Hematopoietic multipotent progenitor cell treated with erythropoietin and hydrocortisone succinate and interleukin-3 and kit ligand, for 6 days (in vitro differentiated cells): ENCODE results near the gene MICAL3.

Source experiments
- DNase-seq: peaks from one replicate; pipeline ENCODE4 v3.0.0-alpha.2; 2015

Gene MICAL3

DNA sequence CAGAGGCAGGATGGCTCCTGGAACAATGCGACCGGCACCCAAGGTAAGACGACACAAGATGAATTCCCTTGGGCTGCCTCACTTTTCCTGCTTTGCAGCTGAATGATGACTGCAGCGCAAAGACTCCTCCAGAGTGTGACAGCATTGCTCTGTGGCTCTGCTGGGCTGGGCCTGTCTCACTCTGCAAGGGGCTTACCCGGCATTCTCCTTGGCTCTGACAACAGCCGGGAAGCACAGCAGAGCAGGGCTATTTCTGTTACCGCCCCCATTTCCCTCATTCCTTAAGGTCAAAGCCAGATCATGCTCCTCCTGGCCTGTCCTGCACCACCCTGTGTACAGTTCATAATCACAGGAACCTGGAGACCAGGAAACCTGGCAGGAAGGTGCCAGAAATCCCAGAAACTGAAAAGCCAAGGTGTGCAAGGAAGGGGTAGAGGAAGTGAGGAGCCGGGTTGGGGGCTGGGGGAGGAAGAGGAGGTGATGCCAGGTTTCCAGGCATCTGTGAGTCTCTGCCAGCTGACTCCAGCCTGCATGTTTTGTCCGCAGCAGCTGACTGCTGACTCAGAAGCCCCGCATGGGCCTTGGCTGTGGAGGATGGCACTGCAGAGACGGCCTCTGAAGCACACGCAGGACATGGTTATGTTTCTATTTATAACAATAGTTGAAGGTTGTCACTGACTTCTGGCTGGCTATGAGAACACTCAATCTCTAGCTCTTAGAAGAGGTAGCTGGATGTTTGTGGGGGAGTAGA is 113.6 kb downstream of the MICAL3 start:
- peak; percentile 41 for DNase-seq

DNA sequence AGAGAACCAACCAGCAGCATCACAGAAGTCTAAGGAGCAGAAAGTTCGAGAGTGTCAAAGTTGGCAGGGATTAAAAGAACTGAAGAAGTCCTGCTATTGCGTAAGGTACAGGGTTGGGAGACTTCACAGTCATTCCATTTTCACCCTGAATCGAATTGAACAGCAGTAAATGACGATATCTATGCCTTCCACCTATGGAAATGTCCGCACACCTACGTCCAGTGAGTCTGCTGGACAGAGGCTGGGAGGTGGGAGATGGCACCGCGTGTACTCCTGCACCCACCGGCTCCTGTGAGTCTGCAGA is 116.7 kb downstream of the MICAL3 start:
- no peak for DNase-seq

DNA sequence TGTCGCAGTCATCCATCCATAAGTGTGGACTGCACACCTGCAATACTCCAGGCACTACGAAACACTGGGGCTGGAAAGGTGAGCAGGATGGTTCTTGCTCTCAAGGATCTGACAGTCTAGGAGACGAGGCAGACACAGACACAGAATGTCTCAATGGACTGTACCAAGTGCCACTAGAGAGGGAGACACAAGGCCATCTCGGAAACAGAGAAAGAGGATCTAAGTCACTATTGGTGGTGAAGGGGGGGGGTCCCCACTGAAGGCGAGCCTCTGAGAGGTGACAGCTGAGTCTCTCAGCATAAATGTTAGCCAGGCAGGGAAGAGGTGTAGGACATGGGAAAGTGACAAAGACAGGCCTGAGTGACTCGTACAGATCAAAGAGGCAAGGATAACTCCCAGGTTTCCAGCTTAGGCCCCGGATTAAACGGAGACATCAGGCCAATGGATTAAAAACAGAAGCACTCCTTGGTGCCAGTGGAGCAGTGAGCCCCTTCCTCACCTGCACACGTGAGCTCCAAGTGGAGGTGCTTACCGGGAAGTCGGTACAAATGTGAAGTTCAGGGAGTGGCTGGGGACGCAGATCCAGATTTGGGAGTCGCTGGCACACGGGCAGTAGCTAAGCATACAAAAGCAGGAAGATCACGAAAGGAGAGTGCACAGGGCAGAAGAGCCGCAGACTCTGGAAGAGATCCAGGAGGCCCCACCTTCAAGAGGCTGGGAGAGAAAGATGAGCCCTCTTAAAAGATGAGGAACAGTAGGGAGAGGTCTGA is 117.2 kb downstream of the MICAL3 start:
- no peak for DNase-seq

DNA sequence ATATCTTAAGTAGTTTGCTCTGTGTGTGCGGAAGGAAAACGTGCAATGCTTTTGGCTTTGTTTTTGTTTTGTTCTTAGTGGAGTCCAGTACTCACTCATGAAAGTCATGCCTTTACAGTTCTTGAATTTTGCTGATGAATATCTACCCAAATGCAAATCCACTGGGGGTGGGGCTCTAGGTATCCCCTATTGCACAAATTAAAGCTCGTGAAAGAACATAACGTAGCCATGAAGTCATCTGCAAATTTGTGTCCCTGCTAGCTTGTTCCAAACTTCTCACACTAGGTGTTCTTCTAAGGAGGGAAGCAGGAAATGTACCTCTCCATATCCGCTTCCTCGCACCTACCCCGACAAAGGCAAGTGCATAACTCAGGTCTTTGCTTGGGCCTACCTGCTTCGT is 118.9 kb downstream of the MICAL3 start:
- no peak for DNase-seq

DNA sequence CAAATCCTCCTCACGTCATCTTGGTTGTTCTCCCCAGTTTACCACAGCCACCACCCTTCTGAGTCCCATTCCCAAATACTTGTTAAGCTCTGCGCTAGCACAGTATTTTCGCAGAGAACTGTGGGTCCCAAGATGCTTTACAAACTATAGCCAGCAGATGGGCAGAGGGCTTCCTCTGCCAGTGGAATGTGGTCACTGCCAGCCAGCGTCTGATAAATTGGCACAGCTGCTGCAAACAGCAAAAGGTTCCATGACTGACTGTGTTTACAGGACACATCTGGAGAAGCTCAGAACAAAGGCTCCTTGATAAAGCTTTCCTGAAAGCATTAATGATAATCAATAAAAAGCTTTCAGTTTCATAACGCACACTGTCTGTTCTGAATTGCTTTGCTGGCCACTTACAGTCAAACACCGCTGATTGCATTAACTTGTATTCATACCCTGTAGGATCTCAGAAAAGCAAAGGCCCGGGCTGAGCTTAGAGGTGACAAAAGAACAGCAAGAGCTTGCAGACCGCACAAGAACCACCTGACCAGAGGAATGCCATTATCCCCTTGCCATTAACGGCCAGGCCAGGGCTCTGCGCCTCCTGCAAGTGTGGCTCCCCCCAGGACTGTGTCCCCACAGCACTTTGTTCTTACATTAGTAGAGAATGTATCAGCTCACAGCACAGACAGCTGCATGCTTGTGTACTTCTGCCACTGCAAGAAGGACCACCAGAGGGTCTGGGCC is 120.6 kb downstream of the MICAL3 start:
- DNase-seq, result no peak

DNA sequence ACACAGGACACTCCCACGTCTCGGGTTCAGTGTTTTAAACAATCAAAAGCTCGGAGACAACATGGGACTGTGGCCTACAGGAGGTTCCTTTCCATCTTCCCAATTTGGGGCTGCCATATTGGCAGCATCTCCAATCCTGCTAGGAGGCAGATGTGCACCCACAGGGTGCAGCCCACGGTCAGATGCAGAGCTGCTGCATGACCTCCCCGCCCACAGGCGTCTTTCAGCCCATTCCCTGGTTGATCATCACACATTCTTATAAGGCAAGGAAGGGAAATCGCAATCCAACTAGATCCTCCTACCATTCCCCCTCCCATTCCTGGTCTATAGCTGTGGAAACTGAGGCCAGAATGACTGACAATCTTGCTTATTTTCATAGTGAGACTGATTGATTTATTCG is 121.4 kb downstream of the MICAL3 start:
- DNase-seq, result no peak

DNA sequence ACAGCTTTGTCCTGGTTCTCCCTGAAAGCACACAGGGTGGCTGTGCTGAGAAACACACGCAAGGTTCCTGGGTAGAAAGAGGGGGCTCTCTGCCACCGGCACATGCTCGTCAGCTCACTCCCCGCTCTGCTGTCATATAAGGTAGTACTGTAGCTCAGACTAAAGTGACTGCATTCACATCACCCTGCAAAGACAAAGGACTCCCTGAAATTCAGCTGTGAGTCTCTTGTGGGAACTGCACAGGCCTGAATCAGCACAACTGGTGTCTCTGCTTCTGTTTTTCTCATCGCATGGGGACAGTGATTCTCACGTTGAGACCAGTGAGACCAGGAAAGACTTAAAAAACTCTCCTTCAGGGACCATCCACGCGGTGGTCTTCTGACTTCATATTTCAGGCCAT is 126.0 kb downstream of the MICAL3 start:
- DNase-seq, result no peak

DNA sequence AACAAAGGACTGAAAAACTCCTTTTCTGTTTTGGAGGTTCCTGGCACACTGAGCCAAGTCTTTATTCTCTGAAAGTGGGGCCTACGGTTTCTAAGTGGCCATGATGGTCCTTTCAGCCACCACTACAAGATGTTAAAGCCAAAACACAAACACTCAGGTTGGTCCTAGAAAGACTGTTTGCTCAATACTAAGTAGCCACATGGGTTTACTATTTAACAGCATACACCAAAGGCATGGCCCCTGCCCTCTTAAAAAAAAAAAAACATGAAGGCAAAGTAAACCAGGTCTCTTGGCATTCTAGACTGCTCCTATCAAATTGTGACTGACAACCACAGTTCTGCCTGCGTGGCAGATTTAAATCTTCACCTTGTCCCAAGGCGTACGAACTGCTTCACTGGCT is 126.5 kb downstream of the MICAL3 start:
- DNase-seq, result no peak

DNA sequence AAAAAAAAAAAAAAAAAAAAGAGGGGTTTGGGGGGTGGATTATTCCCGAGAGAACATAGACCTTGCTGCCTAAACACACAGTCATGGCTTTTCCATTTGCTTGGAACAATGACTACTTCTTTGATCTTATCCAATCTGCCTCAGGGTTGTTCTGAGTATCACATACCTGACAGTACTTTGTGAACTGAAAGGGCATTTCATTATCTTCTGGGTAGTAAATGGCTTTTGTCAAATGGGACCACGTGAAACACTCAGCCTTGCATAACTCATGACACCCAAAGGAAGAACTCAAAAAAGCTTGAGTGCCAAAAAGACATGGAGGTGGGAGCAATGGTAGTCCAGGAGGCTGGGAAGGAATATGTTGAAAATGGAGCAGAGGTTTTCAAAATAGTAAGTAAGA is 126.9 kb downstream of the MICAL3 start:
- DNase-seq, result no peak

DNA sequence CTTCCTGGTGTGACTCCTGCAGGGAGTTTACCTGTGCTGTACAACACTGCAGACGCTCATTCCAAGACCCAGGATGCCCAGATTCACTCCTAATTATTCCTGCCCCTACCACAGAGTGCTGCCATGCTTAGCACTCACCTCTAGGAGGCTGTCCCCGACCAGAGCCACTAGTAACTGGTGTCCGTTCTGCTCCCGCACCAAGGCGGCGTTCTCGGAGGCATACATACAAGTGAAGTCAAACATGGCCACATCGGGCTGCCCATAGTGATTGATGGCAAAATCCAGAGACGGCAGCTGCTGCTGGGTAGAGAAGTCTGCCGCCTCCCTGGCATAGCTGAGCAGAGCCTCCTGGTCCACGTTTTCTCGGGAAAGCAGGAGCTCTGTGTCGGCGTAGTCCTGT is 127.8 kb downstream of the MICAL3 start:
- peak; percentile 32 for DNase-seq

DNA sequence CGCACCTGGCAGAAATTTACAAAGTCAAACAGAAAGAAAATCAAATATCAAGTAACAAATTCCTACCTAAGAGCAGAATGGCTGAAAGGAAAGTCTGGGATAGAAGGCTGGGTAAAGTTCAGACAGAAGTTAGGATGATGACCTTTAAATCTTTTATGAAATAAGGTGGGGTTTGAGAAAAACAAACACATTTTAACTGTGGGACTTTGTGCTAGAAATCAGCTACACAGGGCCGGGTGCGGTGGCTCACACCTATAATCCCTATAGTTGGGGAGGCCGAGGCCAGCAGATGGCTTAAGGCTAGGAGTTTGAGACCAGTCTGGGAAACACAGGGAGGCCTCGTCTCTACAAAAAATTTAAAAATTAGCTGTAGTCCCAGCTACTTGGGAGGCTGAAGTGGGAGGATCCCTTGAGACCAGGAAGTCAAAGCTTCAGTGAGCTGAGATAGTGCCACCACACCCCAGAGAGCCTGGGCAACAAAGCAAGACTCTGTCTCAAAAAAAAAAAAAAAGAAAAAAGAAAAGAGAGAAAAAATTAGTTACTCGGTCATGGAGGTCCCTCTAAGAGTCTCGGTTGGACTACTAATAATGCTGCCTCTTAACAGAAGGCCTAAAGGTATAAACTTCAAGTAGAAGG is 130.3 kb downstream of the MICAL3 start:
- DNase-seq, result peak; percentile 45

DNA sequence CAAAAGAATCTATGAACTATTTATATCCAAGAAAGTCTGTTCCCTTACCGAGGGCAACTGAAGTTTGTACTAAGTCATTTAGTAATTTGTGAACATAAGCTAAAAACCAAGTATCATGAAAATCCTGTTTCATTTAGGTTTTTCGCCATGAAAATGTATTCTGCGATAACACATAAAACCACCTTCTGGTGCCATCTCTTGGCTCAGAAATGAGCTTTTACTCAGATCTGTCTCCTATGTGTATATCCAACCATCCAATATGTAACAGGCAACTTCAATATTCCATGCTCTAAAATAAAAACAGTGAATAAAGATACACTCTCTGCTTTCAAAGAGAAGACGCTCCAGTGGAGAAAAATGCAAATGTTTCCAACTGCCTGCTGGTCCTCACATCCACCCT is 132.0 kb downstream of the MICAL3 start:
- DNase-seq, result no peak

DNA sequence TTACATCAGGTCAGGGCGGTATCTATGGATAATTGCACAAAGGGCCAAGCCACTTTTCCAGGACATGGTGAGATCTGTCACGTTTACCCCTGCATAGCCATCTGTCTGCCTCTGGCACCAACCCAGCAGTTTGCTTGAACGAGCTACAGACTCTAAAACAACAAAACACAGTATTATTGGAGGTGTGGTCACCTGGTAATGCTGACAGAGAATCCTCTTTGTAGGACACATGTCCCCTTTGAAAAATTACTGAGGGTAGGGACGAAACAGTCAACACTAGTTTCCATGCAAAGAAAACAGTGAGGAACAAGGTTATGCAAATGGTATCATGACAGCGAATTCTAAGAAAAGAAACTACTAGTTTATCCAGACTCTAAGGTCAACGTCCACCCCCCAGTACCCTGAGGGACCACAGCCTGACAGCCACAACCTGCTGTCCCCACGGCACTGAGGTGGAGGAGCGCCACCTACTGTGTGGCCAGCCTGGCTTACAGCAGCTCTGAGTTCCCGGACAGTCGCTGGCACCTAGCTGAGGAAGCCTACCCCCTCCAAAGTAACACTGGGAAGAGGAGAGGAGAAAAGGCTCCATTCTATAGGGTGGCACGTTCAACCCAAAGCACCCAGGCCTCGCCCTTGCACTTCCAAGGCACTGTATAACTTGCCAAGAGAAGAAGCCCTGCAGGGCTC is 132.7 kb downstream of the MICAL3 start:
- peak; percentile 27 for DNase-seq

DNA sequence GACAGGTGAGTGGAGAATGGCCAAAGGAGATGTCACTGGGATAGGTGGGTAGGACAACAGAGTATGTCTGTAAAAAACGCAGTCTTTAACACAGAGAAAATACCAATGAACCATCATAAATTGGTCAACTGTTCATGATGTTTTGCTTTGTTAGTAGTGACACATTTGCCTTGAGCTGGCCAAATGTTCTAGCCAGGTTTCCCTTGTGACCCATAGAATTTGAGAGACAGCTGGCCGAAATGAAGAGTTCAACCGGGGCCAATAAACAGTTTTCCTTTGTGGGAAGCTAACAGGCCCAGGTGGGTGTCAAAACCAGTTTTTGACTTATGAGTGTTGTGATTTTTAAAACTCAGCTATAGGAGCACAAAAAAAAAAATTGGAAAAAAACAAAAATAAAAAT is 133.5 kb downstream of the MICAL3 start:
- no peak for DNase-seq

DNA sequence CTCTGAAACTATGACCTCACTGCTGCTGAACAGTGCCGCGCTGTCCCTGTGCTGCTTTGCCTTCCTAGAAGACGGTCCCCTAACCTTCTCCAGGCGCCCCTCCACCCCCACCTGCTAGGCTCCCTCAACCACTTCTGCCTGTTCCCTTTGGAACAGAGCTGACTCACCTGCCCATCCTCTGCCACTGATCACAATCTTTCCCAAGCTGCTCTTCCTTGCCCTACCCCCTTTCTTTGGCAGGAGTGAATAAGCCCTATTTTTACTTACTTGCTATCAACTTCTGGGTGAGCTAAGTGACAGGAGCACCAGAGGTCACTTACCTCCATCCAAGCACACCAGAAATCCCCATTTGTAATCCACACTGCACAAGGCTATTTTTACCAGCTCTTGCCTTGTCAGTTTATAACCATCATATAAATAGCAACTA is 134.1 kb downstream of the MICAL3 start:
- no peak for DNase-seq

DNA sequence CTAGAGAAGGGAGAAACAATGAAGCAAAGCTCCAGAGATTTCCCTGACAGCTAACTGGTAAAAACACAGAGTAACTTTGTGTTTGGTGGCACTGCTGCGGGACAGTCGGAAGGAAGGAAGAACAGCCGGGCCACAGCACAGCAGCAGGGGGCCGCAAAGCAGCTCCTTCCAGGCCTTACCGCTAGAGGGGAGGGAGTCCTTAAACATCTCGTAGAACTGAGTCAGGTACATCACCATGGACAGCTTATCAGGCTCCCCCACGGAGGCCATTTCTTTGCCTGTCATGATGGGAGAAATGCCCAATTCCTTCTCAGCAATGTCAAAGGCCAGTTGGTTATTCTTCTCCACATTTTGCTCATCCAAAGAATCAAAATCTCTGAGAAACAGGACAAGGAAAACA is 135.5 kb downstream of the MICAL3 start:
- peak; percentile 49 for DNase-seq

DNA sequence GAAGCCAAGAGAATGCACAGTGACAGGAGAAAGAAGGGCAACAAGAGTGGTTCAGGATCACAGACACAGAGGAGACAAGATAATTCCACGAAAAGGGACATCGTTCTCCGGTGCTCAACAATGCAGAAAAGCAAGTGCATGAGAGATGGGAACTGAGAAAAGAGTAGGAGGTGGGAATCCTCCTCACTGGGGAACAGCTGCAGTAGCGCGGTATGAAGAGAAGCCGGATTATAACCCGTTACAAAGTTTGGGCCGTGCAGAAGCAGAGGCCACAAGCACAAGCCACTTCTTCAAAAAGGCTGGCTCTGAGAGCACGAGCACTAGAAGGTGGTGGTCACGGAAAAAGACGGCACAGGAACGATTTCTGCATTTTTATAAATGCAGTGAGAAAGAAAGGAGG is 135.9 kb downstream of the MICAL3 start:
- DNase-seq, result no peak

DNA sequence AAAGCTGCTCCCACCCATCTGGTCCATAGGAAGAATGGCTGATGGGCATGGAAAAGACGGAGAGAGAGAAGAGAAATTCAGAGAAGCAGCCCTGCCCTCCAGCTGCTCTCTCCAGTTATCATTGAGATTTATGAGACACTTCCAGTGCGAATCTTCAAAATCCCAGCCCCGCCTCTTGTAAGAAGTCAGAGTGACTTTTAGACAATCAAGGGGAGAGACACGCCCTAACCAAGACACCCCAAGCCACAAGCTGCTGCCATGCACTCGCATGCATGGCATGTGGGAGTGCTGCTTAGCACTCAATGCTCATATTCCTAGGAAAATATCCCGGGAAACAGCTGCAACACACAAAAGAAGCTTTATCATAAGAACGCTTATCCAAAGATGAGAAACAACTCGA is 139.5 kb downstream of the MICAL3 start:
- no peak for DNase-seq

DNA sequence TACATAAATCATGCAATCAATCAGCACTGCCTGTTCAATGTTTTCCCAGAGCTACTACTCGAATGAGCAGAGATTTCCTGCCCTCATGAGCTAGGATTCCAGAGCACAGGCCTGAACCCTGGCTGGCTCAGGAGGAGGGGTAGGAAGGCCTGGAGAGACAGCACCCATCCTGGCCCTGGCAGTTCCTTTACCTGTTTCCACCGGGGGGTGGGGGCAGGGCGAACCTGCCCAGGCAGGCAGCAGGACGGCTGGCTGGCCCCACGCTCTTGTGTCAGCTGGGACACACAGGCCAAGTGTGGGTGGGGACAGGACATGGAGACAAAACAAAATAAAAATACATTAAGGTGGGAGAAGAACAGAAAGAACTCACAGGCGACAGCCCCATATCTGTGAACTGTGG is 140.3 kb downstream of the MICAL3 start:
- no peak for DNase-seq

DNA sequence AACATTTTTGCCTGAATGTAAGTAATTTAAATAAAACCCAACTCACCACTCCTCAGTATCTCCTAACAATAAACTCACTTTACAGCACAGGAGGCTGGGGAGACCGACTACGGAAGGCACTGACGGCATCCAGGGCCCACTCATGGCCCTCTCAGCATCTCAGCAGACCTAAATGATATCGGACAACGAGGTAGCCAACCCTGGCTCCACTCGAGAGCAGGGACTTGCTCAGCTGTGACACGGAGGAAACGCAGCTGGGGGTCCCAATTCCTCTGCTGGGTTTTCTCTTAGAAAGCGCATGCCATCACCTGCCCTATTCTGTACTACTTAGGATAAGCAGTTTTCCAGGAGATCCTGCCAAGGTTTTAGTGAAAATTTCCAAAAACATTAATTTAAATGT is 141.0 kb downstream of the MICAL3 start:
- no peak for DNase-seq

DNA sequence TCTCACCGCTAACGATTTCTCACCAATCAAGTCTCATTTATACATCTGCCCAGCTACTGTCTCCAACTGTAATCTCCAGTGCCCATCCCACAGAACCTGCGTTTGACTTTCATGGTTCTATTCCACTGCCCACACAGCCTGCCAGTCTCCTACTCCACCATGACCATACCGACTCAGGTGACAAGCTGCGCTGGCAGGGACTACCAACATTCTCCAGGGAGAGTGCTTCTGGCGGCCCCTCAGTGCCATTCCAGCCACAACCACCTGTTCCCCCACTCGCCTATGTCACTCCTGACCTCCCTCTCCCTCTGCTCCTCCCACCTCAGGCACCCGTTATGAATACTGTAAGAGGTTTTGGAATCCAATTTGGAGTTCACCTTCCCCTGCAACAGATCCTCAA is 141.6 kb downstream of the MICAL3 start:
- no peak for DNase-seq

DNA sequence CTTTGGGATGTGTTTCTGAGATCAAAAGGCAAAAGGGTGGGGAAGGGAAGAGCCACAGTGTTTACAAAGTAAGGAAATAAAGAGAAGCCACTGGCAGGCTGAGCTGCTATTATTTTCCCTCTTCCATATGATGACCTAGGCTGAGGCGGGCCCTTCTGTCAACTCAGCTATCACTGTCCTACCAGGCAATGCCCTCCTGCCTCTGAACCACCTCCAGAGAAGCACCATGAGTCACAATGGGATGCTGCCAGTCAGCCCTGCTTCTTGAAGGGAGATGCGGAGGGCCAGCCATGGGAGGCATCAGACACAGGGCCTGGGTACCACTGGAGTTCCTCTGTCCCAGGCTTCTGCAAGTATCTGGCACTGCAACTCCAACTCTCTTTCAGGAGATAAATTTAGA is 142.2 kb downstream of the MICAL3 start:
- no peak for DNase-seq

DNA sequence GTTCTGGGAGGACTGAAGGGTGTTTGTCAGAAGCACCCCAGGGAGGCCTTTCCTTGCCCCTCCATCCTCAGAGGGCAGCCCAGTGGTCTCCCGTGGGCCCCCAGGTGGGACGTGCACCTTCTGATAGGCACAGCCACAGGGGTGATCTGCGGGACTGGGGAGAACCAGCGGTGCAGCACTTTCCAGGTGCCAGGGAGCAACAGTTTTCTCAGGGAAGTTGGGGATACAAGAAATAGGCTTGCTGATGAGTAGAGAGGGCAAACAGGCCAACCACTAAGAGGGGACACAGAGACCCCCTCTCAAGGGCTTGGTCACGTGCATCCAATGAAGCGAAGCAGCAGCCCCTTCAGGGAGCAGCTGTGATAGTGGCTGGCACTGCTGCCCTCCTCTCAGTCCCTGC is 143.0 kb downstream of the MICAL3 start:
- no peak for DNase-seq
